NCI-H2227 (cell line): ENCODE data around the gene KCNIP1.
"Not testable (repeated sequence)": the region's sequence is repeated elsewhere in the genome, so short reads cannot be mapped to it uniquely, and the experiment has no call there.

ENCODE experiments used
- DNase-seq: peaks from one replicate; lab custom pipeline; 2025; ENCODE audit not compliant: unreplicated experiment; lab: John Stamatoyannopoulos, UW

Gene KCNIP1

DNA sequence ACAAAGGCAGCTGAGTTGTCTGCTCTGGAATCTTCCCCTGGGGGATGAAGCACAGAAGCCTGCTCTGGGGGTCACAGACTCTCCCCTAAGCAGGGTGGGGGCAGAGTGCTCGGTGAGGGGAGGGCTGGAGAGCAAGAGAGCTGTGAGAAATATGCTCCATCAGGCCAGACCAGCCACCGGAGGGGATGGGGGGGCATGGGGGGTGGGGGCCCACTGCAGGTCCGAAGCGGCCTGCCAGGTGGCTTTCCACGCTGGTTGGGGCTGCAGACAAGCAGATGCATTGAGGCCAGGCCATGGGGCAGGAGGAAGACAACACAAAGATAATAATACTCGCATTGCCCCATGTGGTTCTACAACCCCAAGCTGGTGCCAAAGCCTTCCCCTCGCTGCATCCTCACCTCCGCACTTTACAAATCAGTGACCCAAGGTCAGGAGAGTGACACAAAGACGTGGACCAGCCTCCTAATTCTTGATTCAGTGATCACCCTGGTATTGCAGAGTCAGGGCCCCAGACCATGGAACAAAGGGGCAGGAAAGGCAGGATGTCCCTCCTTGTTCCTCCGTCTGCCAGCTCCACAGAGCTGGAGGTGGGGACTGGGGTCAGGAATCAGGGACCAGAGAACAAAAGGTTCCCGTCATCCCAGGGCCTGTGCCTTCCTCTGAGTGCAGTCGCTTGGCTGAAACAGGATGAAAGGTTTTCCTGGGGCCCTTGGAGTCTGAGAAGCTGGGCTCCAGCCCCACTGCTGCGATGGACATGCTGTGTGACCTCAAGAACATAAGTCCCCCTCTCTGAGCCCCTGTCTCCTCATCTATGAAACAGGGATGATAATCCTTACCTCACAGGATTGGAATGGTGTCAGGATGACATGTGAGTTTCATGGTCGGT lies 242.5 kb downstream of the KCNIP1 start:
- DNase-seq = no peak

DNA sequence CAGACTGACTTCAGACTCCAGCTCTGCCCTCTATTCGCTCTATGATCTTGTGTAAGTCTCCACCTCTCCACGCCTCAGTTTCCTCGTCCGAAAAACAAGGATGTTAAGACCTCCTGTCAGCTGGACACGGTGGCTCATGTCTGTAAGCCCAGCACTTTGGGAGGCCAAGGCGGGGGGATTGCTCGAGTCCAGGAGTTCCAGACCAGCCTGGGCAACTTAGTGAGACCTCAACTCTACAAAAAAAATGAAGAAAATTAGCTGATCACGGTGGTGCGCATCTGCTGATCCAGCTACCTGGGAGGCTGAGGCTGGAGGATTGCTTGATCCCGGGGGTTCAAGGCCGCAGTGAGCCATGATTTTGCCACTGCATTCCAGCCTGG lies 243.1 kb downstream of the KCNIP1 start:
- DNase-seq = no peak

DNA sequence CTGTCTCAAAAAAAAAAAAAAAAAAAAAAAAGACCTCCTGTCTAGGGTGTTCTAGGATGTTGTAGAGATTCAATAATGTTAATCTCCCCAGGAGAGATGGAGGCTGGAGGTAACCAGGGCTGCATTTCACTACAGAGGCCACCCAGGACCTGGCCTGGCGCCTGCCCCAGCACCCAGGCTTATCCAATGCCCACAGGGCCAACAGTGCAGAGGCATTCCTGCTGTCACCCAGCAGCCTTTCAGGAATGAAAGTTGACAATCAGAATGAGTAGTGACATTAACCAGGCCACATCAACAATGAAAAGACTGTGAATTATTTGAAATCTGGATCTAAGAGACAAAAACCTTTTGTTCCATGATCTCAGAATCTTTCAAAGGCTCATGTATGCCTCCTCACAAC lies 243.5 kb downstream of the KCNIP1 start:
- no peak for DNase-seq

- no peak for DNase-seq
Observed at GRCh38 chr5:170747851-170748250, 244.0 kb downstream of the KCNIP1 start.

GRCh38 chr5:170748951-170749471 lies 245.2 kb downstream of the KCNIP1 start:
- no peak for DNase-seq

GRCh38 chr5:170749911-170750431 lies 246.2 kb downstream of the KCNIP1 start:
- DNase-seq = no peak

GRCh38 chr5:170750791-170751190 lies 247.0 kb downstream of the KCNIP1 start:
- no peak for DNase-seq

DNA sequence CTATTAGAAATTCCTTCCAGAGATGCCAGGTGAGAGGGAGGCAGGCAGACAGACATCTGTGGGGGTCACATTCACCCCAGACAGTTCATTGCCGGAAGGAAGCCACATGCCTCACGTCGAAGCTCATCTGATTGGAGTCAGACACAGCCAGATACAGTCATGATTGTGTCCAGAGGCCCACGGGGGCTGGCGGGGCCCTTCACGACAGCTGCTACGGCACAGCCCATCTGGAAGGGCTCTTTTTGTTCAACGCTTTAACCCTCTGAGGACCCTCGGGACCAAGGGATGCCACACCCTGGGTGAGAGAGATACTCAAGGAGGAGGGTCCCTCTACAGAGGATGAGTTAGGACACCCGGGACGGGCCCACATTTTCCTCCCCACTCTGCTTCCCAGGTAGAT lies 247.8 kb downstream of the KCNIP1 start:
- DNase-seq = no peak

DNA sequence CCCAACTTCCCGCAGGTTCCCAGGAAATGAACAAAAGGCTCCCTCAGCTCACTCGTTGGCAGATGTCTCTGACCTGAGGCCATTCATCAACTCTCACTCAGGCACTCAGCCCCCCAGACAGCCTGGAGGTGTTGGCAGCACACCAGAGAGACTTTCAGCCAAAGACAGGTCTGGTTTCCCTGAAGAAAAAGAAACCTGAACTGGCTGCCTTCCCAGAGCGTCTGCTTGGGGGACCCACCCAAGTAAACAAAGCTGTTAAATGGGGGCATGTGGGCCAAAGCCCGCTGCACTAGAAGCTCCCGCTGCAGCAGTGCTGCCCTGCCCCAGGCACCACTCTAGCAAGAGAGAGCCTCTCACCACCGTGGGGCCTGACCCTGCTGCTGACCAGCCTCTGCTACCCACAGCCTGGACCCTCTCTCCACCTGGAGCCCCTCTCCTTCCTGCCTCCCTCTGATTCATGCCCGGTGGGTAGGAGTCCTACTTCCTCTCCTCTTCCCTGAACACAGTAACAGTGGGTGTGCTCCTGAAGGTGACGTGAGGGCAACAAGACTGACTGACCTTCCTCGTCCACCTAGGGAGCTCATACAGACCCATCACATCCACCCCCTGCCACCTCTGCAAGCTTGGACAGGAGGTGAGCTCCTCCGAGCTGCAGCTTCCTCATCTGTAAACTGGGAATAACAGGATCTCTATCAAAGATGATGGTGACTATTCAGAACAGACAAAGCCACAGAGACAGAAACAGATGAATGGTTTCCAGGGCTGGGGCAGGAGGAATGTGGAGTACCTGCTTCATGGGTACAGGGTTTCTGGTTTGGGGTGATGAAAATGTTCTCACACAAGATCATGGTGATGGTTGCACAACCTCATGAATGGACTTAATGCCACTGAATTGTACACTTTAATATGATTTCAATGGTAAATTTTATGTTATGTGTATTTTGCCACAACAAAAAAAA lies 248.7 kb downstream of the KCNIP1 start:
- no peak for DNase-seq

- no peak for DNase-seq
Observed at GRCh38 chr5:170753311-170753710, 249.5 kb downstream of the KCNIP1 start.

- DNase-seq = not testable (repeated sequence)
Observed at GRCh38 chr5:170754508-170754907, 250.7 kb downstream of the KCNIP1 start.

DNA sequence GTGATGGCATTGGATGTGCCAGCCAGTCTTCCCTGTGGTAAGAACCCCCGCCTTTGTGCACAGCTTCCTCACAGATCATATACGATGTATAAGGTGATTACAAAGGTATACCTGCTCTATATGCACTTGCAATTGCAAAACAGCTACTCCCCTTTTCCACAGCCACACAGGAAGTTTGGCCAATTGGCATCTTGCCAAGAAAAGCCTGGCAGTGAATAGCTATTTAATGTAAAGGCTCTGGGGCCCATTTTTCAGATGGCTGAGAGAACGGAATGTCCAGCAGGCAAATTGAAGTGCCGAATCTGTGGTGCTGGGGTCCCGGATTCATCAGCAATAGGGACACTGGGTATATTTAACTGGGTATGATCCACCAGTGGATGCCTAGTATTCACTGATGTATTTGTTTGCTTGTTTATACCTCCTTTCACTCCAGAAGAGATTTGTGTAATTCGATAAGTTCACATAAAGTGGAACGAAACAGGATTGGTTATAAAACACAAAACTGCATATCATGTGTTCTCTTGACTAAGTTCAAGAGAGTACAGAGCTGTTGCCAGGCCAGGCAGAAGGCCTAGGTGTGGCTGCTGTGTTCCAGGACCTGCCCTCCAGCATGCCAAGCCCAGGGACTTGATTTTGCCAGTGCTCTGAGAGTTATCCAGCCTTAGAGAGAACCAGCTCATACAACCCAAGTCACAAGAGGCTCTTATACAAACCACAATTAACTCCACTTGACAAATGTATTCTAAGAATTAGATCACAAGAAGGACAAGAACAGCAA lies 252.0 kb downstream of the KCNIP1 start:
- DNase-seq = no peak

- DNase-seq = no peak
Observed at GRCh38 chr5:170756691-170757090, 252.9 kb downstream of the KCNIP1 start.

GRCh38 chr5:170757182-170757601 lies 253.4 kb downstream of the KCNIP1 start:
- no peak for DNase-seq

- DNase-seq = no peak
Observed at GRCh38 chr5:170757669-170758068, 253.8 kb downstream of the KCNIP1 start.

- DNase-seq = no peak
Observed at GRCh38 chr5:170758481-170758880, 254.7 kb downstream of the KCNIP1 start.

DNA sequence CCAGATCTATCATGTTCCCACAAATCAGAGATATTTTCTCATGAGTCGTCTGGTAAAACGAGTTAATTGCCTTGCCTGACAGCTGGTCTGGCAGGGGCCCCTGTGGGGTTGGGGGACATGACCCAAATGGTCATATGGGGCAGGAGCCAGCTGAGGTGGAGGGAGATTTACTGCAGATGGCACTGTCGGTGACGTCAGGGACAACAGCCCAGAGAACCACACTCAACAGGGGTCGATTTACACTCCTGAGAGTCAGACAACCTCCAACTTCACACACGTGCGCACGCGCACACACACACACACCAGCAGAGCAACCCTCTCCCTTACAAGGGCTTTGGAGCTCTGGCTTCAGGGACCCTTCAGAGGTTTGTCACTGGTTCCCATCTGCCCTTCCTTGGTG lies 256.3 kb downstream of the KCNIP1 start:
- DNase-seq = no peak

DNA sequence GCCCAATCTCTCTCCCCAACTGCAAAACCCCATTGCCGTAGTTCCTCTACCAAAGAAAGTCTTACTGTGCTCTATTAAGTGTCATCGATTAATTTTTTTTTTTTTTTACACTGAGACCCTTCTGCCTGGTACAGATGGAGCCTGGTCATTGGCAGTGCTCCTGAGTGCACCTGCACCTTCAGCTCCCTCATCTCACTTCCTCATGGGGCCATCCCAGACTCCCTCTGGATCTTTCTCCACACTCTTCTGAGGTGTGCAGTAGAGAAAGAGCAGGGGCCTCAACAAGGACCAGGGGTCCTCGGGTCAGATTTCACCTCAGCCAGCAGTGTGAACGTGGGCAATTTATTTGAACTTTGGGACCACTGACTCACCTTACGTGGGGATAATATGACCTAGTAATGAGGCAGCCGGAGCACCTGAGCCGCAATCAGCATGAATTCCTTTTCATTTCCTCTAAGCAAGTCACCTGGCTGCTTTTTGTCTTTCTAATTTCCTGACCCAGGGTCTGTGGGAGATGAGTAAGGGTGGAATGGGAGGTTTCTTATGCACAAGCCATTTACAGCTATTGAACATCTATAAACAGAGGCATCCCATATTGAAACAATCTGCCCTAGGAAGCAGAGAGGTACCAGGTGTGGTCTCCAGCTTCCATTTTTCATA lies 257.4 kb downstream of the KCNIP1 start:
- no peak for DNase-seq

- DNase-seq = no peak
Observed at GRCh38 chr5:170761708-170762066, 257.9 kb downstream of the KCNIP1 start.

DNA sequence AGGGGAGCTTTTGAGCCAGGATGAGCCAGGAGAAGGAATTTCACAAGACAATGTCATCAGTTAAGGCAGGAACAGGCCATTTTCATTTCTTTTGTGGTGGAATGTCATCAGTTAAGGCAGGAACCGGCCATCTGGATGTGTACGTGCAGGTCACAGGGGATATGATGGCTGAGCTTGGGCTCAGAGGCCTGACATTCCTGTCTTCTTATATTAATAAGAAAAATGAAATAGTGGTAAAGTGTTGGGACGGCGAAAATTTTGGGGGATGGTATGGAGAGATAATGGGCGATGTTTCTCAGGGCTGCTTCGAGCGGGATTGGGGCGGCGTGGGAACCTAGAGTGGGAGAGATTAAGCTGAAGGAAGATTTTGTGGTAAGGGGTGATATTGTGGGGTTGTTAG lies 258.5 kb downstream of the KCNIP1 start:
- not testable (repeated sequence) for DNase-seq
